DND-41 (cell line): ENCODE measurements around the gene ADTRP.

ENCODE experiments used
- CTCF ChIP-seq: IDR thresholded peaks from 2 replicates; pipeline ENCODE4 v1.5.1; 2012; ENCODE audit warnings: borderline replicate concordance, low read length, moderate library complexity, mild to moderate bottlenecking; ENCODE audit not compliant: poor library complexity, severe bottlenecking; ENCODE audit errors: extremely low read depth
- EZH2 ChIP-seq: IDR thresholded peaks from 3 replicates; pipeline ENCODE4 v1.6.1; 2012; ENCODE audit warnings: borderline replicate concordance, low read depth, mild to moderate bottlenecking, moderate library complexity, low read length, inconsistent platforms; ENCODE audit not compliant: severe bottlenecking

GRCh38 chr6:11711984-11712711 is 66.5 kb downstream of the ADTRP start:
- TF ChIP-seq EZH2 (no peak), CTCF (no peak)
